Upper lobe of left lung (tissue), 4 donors: ENCODE results near the gene GAS2L2.

Experiments used
- POLR2A ChIP-seq, 4 donors: fragments of 450-650 bp; IDR thresholded peaks; one replicate each; pipeline ENCODE4 v1.5.1; 2016 to 2017; ENCODE audit warnings: antibody characterized with exemption in 4 of 4, mild to moderate bottlenecking in 2 of 4
- POLR2AphosphoS5 ChIP-seq, 2 donors: sonication (generic); formaldehyde crosslinking; IDR thresholded peaks; one replicate each; pipeline ENCODE4 v1.5.1; 2017; ENCODE audit warnings: antibody characterized with exemption in 2 of 2
- TF ChIP-seq, protein P1 (sequence below), 6 experiments: fragments of 450-650 bp in 4 of 6; fragments of 200-600 bp in 2 of 6; sonication (generic) in 2 of 6; IDR thresholded peaks; one replicate each; pipeline ENCODE4 v1.5.1; 2016 to 2019; ENCODE audit warnings: antibody characterized with exemption in 6 of 6

DNA sequence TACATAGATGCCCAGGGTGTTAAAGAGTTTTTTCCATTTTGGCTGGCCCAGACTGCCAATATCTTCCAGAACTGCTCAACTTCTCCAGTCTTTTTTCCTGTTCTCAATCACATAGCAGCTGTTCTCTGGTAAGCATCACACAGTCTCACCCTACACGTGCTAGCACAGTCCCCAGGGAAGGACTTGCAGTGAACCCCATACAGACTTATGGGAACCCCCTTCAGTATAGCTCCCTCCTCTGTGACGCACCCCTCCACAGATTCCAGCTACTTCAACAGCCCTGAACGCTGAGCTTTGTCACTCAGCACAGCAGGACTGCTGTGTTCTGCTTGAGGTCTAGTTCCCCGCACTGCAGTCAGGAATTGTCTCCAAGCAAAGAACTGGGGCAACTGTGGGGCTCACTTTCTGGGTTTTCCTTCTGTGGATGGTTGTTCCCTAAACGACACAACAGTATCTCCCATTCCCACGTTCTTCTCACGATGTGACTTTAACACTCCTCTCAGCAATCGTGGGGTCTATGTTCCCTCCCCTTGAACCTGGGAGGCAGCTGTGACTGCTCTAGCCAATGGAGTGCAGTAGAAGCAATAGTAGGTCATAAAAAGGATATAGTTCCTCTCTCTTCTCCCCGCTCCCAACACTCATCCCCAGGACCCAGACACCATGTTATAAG, 38.8 kb upstream of the GAS2L2 start:
- no peak for TF ChIP-seq POLR2AphosphoS5 (IDR thresholded peaks at IDR 0.05)
- TF ChIP-seq, protein P1, sequence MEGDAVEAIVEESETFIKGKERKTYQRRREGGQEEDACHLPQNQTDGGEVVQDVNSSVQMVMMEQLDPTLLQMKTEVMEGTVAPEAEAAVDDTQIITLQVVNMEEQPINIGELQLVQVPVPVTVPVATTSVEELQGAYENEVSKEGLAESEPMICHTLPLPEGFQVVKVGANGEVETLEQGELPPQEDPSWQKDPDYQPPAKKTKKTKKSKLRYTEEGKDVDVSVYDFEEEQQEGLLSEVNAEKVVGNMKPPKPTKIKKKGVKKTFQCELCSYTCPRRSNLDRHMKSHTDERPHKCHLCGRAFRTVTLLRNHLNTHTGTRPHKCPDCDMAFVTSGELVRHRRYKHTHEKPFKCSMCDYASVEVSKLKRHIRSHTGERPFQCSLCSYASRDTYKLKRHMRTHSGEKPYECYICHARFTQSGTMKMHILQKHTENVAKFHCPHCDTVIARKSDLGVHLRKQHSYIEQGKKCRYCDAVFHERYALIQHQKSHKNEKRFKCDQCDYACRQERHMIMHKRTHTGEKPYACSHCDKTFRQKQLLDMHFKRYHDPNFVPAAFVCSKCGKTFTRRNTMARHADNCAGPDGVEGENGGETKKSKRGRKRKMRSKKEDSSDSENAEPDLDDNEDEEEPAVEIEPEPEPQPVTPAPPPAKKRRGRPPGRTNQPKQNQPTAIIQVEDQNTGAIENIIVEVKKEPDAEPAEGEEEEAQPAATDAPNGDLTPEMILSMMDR (IDR thresholded peaks at IDR 0.05): no peak
- TF ChIP-seq POLR2A (IDR thresholded peaks at IDR 0.05): no peak
